GM18951 (cell line): ENCODE data around the gene NEU1.

ENCODE experiments used
- POLR2A ChIP-seq: IDR thresholded peaks from 4 replicates; pipeline ENCODE4 v1.6.1; 2011; ENCODE audit warnings: mild to moderate bottlenecking; ENCODE audit not compliant: insufficient read length, insufficient read depth; ENCODE audit errors: extremely low read depth
- in situ Hi-C: fragments of 300-500 bp; cut with MboI; formaldehyde crosslinking; loops from one replicate; pipeline ENCODE4 v1.12.0; 2022; ENCODE audit warnings: low sequenced_read_pairs, mixed read lengths, inconsistent platforms; ENCODE audit not compliant: unreplicated experiment

The NEU1 gene

DNA sequence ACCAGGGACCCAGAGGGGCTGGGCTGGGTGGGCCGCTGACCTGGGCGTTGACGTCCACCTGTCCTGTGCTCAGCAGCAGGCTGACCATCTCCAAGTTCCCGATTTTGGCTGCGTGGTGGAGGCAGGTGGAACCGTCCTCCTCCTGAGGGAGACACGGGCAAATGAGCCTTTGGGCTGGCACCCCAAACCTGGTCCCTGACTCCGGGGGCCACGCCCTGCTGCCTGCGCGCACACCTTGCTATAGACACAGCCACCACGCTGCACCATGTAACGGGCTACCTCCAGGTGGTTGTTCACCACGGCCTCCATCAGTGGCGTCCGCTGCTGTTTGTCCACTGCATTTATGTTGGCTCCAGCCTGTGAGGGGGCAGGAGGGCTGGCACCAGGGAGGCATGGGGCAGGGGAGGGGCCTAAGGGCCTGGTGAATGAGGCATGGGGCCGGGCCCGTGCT, 23.9 kb upstream of the NEU1 start:
- in situ Hi-C loops: no loop called here
- TF ChIP-seq POLR2A: no peak

DNA sequence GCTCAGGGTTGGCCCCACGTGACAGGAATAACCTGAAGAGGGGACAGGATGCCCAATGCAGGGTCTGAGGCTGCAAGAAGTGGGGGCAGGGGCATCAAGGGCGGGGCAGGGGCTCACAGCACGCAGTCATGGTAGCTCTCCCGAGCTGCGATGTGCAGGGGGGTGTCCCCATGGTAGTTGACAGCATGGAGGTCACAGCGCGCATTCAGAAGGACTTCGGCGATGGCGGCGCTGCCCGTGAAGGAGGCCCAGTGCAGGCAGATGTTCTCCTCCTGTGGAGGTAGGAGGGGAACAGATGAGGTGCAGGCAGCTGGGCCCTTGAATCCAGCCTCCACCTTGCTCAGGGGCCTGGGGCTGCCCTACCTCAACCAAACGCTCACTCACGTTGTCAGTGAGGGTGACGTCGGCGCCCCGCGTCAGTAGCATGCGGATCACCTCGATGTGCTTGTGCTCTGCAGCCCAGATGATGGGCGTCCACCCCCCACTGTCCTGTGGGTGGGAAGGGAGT, 22.0 kb upstream of the NEU1 start:
- in situ Hi-C loops: no loop called here
- no peak for TF ChIP-seq POLR2A

DNA sequence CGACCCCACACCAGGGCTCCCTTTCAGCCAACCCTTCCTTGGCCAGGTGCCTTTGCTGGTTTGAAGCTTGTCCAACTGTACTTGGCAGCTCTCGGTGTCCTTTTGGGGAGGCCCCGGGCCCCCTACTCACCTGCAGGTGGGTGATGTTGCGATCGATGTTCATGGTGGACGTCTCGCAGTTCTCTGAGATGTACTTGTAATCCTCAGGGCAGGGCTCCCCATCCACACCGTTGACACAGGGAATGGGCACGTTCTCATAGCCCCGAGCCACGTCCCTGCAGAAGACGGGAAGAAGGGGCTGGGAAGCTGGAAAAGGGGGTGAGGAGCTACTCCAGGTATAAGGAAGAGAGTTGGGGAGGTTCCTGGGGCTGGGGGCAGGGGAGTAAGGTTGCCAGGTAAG, 21.1 kb upstream of the NEU1 start:
- in situ Hi-C loops: no loop called here
- no peak for TF ChIP-seq POLR2A

DNA sequence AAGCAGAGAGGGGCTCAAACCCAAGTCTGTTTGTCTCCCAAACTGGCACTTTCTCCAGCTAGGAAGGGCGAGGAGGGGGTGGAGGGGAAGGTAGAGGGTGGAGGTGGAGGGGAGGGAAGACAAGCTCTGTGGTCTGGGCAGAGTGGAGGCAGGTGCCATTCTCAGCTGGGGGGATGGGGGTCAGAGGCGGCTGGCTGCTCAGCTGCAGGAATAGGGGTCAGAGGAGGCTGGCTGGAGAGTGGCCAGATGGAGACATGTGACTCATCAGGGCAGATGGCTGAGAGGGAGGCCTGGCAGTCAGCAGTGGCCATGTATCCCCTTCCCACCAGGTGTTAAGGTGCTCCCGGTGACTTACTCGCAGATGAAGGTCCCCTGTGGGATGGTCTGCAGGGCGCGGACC, 19.7 kb upstream of the NEU1 start:
- TF ChIP-seq POLR2A: no peak
- in situ Hi-C loops: no loop called here

DNA sequence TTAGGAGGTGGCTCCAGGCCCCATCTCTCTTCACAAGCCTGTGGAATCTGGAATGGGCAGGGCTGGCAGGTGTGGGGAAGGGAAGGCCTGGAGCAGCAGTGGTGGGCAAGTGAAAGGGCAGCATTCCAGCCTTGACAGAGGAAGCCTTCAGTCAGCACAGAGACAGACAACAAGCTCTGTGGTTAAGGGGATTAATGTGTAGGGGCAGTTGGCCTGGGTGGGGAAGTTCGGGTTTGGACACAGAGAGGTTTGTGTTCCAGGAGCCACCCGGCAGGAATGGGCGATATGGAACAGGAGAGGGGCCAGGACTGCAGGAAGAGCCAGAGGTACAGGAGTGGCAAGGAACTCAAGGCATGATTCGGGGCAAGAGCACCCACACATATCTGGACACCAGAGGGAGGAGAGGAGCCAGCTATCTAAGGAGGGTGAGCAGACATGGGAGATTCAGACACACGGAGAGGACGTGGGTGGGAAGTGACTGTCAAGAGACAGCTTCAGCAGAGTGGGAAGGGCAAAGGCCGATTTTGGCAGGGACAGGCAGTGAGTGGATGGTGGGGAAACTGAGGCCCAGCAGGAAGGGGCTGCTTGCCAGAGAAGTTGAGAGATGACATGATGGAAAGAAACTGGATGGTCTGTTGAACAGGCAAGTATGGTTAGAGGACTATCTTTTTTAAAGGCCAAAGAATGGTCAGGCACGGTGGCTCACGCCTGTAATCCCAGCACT, 18.7 kb upstream of the NEU1 start:
- TF ChIP-seq POLR2A: no peak
- in situ Hi-C loops: no loop called here

DNA sequence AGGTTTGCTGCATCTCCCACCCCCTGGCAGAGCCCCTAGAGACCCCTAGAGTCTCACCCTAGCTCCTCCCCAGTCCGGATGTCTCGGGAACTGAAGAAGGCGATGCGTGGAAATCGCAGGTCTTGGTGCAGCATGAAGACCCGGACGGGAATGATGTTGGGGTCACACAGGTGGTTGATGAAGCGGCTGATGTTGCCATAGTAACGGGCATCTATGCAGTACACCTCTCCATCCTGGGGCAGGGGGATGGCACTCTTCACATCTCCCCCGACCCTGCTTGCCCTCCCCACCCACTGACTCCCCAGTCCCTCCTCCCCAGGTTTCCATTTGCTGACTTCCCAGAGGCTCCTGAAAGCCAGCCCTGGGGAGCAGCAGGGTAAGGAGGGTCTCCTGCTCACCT, 18.0 kb upstream of the NEU1 start:
- no peak for TF ChIP-seq POLR2A
- in situ Hi-C loops: no loop called here

DNA sequence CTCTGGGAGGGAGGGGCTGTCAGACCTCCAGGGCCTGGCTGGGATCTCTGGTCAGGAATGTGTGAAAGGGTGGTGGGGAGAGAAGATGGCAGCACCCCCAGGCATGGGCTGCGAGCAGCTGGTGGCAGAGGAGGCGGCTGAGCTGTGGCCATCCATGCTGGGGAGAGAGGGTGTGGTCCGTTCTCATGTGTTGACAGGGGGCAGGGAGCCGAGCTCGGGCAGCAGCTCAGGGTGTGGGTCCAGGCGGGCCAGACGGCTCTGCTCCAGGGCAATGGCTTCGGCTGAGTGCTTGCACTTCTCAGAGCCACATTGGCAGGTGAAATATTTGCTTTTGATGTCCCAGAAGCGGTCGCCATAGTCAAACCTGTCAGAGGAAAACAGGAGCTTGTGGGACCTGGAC, 17.3 kb upstream of the NEU1 start:
- in situ Hi-C loops: no loop called here
- no peak for TF ChIP-seq POLR2A

DNA sequence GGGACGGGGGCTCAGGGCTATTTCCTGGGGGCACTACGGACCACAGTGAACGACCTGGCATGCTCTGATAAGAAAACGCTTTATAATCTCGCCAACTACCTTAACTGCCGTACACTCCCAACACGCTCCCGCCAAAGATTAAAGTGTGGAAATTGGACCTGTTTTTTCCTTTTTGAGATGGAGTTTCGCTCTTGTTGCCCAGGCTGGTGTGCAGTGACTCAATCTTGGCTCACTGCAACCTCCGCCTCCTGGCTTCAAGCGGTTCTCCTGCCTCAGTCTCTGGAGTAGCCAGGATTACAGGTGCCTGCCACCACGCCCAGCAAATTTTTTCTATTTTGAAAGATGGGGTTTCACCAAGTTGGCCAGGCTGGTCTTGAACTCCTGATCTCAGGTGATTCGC, 16.5 kb upstream of the NEU1 start:
- in situ Hi-C loops: no loop called here
- no peak for TF ChIP-seq POLR2A

DNA sequence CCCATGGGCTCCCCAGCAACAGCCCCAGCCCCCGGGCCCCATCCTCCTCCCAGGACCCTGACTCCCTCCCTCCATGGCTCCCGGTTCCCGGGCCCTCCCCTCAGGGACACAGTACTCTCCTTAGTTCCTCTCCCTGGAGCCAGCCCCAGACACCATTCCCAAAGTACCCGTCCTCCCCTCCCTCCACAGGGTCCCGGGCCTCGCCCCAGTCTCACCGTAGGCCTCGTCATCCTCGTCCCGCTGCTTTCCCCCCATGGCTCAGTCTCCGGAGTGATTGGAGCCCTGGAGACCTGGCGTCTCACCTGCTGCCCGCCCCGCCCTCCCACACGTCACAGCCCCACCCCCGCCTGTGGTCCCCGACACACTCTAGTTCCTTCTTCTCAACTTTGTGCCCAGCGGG, 16.1 kb upstream of the NEU1 start, which contains the start of gene SLC44A4:
Gene SLC44A4 (minus strand): TSS at position 272 of the 400 bp plus-strand sequence. CDS start 17 bp downstream, at position 255.
- no peak for TF ChIP-seq POLR2A
- in situ Hi-C loops: no loop called here

DNA sequence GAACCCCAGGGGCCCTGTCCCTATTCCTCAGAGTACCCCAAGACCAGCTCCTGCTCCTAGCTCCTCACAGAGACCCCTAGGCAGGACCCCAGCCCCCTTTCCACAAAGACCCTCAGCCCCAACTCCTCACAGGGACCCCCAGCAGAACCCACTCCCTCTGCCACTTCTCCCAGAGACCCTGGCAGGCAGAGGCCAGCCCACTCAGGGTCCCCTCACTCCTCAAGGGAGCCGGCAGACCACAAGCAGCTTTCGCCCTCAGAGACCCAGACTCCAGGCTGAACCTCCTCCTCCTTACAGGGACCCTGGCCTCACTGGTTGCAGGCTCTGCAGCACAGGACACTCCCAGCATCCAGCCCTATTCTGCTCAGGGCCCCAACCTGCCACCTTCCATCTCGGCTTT, 15.6 kb upstream of the NEU1 start:
- in situ Hi-C loops: no loop called here
- no peak for TF ChIP-seq POLR2A

DNA sequence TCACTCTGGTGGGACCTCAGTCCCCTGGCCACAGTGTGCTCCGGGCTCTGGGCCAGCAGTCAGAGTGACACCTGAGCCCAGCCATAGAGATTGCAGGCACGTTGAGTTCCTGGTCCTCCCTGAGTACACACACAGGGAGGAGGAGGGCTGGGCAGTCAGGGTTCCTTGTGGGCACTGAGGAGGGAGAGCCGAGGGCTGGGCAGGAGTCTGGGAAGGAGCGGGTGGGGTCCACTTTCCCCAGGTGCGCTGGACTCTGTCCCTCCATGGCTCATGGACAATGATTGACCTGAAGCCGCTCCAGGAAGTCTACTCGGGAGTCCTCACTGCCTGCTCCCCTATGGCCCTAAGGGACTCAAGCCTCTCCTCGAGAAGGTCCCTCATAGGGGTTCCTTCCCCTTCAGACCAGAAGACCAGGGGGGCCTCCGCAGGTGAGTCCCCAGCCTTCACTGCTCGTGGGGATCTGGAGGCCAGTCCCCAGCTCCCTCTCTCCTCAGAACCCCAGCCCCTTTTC, 15.1 kb upstream of the NEU1 start:
- TF ChIP-seq POLR2A: no peak
- in situ Hi-C loops: no loop called here

DNA sequence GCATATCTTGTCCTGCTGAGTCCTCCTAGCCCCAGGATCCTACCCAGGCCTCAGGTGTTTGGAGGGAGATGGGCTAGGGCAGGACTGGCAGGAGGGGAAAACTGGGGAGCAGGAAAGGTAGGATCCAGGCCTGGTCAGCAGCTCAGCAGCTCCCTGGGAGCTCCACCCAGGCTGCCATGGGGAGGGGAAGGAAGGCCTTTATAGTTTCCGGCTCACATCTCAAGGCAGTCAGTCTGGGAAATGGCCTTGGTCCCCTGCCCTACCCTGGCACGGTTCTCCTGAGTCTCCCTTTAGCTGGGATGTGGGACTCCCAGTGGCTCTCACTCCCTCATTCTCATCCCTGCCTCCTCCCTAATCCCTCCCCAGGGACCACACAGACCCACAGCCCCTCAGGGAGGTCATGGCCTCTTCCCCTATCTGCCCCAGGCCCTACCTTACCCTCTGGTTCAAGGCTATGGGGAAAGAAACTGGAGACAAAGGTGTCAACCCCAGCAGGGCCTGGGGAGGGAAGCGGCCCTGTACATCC, 14.6 kb upstream of the NEU1 start:
- TF ChIP-seq POLR2A: no peak
- in situ Hi-C loops: no loop called here

DNA sequence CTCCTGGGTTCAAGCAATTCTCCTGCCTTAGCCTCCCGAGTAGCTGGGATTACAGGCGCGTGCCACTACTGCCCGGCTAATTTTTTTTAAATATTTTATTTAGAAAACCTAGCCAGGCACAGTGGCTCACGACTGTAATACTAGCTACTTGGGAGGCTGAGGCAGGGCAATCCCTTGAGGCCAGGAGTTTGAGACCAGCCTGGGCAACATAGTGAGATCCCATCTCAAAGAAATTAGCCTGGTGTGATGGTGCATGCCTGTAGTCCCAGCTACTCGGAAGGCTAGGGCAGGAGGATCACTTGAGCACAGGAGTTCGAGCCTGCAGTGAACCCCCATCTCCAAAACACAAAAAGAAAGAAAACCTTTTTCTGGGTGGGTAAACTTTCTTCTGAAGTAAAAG, 13.7 kb upstream of the NEU1 start:
- no peak for TF ChIP-seq POLR2A
- in situ Hi-C loops: no loop called here

DNA sequence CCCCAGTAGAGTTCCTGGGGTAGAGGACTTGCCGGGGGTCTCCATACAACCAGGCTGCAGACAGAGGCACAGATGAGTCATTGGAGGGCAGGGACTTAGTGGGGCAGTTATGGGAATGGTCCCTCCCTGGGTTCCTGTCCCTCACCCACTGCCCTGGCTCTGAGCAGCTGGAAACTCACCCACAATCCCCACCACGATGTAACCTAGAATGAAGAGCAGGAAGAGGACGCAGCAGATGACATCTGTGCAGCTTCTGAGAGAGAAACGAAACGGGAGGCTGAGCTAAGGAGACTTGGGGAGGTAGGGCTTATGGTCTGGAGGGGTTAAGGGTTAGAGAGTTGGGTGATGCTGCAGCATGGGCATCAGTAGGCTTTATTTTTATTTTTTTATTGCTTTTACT, 13.3 kb upstream of the NEU1 start:
- in situ Hi-C loops: no loop called here
- no peak for TF ChIP-seq POLR2A
